Measurements from ENCODE around the gene NFIA.

The NFIA gene

DNA sequence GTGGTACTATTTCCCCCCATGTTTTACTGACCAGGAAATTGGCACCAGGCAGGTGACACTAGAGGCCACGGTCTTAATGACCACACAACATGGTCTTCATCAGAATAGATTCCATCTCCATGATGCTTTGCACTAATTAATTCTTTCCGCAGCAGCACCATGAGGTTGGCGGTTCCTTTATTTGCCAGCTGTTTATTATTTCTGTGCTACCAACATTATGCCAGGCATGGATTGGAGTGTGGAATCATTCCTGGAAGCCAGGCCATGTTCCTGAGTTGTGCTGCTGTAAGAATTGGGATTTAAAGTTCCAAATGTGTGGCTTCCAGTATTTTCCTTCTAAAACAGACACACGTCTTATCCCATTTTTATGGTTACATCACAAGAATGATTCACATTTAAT is 107.8 kb downstream of the NFIA start:
- no peak for DNase-seq

DNA sequence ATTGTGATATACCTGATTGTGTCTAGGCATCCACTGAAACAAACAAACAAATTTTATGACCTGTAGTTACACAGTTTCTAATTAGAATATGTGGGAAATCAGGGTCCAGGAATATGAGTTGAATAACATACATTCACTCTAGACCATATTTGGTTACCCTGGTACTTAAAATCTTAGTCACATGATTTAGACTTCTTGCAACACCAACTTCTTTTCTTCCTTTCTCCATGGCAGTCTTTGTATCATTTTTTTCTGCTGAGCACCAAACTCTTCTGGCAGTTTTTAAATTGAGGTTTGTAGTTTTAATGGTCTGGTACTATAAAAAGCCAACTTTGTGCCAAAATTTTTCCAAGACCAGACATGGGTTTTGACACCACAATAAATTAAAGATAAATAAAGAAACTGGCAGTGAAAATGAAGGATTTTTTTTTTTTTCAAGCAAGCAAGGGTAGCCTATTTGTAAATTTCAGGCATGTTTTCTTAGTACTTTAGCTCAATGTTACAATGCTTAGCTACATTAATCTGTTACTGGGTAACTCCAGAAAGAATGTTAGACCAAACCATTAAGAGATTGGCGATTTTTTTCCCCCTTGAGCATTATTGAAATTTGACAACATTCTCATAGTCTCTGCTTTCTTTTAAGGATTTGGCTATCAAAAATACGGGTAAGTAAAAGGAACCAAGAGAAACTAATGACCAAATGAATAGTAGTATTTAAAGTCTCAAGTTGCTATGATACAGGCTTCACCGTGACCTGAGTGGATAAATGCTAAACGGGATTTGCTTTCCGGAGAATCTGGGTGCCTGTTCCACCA is 108.5 kb downstream of the NFIA start:
- DNase-seq = no peak

DNA sequence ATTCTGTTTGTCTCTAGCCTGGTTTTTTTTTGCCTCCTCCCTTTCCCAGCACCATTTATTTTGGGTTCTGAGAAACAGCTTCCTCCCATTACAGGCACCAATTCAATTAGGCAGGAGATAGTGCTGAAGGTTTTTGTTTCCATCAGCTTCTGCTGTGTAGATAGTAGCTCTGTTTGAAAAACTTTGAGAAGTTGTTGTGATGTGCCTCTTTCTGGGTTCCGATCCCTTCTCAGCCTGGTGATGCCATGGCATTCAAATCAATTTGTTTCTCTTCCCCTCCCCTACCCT is 109.0 kb downstream of the NFIA start:
- DNase-seq = no peak

DNA sequence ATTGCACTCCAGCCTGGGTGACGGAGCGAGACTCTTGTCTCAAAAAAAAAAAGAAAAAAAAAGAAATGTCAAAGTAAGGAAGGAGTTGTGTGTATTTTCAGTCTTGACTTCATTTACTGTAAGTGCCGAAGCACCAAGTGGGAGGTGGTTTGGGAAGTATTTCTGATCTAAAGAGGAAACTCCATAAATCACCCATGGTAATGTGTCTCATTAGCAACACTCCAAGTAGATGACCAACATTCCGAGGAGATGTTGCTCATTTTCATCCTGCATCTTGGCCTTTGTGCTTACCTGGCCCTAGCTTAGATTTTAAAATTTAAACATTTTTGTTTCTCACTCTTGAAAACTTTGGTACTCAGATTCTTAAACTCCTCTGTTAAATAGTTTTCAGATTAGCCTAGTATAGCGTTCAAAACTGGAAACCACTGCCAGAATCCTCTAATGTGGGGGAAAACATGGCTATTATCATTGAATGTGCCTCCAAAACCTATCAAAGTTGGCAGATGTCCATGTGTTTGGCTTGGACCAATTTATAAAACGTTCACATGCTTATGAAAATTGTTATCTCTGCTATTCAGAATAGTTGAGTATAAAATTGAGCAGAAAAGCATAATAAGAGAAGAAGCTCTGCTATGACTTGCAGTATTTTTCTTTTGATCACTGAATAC is 110.4 kb downstream of the NFIA start:
- no peak for DNase-seq

DNA sequence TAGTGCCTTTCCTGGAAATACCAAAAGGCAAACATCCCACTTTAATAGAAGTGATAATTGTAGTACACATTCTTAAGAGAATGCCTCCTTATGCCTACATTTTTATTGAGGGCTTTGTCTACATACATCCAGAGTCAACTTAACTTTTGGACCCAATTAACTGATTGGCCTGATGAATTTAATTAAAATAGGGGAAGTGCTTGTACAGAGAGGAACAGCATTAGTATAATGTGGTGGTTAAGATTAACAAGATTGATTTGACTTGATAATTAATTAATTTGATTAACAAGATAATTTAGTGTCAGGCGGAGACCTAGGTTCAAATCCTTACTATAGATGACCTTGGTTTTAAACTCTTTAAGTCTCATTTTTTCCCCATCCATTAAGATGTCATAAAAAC is 111.4 kb downstream of the NFIA start:
- no peak for DNase-seq

DNA sequence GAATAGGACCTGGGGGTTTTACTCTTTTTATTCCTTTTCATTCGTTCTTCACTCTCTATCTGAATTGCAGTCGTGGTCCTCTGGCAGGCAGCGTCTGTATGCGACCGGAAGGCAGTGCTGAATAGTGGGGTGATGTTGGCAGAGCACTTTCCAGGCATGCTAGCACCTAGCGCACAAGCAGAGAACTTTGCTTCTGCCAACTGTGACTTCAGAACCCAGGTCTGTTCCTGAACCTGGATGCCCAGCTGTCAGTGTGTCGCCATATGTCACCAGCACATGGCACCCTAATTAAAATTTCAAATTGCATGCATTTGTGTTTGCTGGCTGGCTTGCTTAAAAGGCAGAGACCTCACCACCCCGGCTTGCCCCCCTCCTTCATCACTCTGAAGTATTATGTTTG is 116.2 kb downstream of the NFIA start:
- DNase-seq = no peak

DNA sequence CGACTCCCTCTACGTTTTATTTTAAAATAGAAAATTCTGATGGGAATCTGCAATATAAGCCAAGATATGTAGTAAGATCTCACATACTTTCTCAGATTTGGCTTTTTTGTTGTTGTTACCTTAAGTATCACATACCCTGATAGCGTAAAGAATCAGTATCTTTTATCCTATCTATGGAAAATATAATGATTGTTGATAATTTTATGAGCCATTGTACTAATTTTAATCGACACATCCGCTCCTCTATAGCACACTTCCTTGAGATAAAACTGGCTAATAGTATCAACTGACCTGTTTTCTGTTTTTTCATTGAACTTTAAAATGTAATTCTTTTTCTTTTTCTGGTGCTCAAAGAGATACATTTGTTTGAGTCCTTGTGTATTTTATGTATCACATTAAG is 118.7 kb downstream of the NFIA start:
- no peak for DNase-seq

DNA sequence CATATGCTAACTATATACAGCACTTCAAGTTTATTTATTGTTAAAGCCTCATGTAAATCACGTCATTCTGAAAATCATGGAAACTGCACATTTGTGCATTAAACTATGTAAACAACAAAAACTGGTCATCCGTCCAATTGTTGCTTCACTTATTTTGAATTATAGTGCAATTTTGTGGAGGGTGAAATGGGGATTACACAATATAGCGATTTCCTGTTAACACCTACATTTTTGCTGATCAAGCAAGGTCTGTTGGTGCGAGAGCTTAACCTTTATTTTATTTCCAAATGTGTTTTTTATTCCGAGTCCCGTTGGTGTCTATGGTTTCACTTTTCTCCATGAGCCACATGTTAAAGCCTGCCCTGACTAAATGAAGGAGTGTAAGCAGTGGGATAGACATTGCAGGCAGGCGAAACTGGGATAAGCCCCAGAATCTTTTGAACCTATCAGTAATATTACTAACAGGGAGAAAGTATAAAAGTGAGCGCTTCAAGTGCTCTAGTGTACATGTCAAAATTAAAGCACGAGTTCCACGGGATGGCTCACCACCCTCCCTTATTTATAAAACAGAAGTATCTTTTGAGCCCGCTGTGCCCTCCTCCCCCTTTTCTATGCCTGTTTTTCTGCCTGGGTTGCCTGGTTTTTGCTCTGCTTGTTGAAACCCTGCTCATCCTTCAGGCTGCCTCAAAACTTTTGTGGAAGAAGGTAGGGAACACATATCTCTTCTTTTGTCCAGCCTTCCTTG is 120.7 kb downstream of the NFIA start:
- no peak for DNase-seq

DNA sequence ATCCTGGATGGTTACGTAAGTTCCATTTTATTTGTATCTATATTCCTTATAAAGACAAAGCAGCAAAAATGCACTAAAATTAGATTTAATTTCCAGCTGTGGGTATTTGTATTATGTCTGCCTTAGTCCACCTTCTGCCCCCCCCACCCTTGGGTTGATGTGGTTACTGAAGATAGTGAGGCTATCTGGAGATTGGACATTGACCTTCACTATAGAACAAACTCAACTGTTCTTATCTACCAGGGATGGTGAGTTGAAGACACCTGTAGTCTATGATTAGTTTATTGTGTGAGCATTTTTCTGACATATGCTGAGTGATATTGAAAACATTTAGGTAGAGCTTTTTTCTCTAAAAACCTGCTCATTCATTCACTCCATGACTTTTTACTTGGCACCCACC is 122.2 kb downstream of the NFIA start:
- DNase-seq = no peak

DNA sequence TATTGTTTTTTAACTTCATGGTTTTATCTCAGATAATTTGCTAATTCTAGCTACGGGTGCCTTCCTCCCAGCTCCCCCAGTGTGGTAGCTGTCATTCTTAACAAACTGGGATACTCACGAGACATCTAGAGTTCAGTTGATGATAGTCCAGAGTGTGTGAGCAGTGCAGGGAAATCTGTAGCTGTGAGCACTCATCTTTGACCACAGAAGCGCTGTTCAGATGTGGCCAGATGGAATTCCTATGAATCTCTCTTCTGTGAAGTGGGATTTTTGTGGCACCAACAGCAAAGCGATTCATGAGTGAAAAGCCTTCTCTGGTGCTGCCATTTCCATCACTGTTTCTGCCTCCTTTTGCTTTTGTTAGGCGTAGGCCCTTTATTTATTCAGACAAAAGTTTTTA is 125.1 kb downstream of the NFIA start:
- no peak for DNase-seq

DNA sequence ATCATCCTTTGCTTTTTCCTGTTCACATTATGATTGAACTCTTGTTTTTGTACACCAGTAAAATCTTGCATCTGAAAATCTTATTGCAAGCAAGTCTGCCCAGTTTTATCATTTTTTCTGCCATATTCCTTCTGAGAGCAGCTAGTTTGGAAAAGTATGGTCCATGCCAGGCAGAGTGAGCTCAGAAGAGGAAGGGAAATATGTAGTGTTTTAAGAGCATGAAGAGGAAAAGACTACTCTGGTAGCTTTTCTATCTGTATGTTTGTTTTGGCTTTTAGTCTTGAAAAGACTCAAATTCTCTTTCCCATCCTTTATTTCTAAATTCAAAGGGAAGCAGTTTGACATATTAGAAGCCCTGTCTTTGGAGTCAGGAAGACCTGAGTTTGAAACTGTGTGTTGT is 125.8 kb downstream of the NFIA start:
- no peak for DNase-seq

DNA sequence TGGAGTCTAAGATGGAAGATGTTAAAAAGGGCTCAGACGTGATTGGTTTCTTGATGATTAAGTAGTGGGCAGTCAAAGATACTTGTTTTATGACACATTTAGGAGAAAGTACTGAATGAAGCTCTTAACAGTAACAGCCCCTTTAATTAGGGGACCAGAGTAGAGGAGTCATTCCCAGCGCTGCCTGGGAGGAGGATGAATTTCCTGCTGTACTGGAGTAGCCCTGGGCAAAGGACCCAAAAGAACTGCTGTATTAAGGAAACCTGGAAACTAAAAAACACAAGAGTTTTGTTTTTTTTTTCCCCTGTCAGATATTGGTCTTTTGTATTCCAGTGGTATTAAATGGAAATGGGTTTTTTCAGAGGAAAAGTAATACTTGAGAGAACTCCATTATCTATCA is 126.5 kb downstream of the NFIA start:
- no peak for DNase-seq

DNA sequence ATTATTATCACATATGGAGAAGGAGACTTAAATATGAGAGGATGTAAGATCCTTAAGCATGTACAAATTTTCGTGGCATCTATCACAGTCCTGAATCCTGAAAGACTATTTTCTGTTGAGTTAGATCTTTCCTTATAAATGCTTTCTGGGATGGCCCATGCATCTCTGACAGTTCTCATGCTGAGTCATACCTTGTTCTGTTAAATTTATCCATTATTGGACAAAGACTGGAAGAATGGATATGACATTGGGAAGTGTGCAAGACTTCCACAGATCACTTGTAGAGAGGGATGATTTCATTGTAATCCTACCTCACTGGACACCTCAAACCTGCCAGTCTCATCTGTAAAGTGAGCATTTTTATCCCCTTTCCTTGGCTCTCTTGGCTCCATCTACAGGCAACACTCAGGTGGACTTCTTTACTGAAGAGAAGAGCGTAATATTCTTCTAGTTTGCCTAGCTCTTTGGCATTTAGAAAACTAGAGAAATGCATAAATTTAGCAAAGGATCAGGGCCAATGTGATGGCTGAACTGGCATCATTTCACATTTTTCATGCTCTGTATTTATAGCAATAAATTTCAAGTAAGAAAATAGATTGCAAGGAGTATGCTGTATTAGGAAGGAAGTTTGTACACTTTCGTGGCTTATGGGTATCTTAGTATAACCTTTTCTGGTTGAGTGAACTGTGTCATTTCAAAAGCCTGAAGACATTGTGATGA is 128.2 kb downstream of the NFIA start:
- peak in 1 of 2 donors; percentile 11 for DNase-seq

DNA sequence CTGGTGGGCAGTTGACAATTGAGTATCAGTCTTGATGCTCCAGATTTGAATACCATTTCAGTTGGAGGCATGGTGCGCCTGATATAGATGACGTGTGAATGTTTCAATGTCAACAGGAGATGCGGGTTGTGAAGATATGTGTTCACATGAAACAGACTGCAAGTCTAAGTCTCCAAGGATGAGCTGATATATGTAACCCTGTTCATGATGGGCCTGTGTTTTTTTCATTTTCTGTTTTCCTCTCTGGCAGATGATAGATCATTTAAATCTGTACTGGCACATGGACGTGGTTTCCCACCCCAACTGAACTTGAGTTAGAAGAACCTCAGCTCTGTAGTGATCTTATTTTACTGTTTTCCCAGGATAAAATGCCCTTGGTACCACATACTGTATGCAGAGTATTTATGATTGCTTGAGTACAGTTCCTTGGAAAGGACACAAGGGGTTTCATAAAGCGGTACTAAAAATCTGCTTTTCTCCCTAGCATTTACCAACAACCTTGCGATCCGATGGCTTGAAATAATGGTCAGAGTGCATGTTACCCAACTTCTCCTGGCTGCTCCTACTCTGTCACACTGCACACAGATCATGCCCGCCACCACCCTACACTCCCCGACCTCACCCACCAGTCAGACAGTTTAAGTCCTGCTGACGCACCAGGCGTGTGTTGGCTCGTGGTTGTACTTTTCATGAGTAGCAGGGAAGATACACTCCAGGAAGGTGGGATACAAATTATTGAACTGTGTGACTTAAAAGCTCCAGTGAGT is 131.1 kb downstream of the NFIA start:
- no peak for DNase-seq

DNA sequence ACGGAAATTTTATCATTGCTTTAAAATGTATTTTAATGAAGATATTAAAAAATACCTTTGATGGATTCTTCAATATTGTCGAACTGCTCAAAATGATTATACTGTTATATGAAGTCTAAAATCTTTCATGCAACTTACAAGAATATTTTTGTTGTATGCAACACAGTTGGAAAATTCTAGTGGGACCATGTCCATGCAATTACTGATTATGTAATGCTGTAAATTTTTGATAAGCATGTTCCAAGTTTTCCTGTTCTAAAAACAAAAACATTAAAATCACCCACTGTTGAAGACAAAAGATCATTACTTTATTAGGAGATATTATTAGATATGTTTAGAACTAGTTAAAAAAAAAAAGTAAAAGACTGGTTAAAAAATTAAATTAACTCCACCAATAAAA is 132.8 kb downstream of the NFIA start:
- DNase-seq = no peak

DNA sequence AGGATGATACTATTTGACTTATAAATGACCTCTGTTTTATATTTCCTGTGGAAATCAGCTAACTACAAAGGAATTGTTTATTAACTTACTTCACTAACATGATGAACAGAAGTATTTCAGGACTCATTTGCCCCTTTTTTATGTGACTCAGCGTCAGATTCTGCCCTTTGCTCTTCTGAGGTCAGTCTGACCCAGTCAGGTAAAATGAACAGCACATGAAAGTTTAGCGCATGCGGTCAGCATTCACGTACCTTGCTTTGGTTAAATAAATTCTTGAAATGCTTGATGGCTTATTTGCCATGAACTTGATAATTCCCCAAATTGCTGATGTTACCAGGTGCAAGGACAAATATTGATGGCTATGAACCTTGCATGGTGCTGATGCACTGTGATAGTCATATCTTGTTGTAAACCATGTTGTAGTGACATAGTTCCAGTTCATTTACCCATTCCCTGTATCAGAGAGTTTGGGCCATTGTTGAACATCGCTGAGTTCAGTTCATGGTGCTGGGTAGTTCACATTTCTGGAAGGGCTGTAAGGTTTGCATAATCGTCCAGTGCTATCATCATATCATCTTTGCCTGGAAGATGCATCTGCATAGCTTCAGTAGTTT is 133.4 kb downstream of the NFIA start:
- DNase-seq = no peak

DNA sequence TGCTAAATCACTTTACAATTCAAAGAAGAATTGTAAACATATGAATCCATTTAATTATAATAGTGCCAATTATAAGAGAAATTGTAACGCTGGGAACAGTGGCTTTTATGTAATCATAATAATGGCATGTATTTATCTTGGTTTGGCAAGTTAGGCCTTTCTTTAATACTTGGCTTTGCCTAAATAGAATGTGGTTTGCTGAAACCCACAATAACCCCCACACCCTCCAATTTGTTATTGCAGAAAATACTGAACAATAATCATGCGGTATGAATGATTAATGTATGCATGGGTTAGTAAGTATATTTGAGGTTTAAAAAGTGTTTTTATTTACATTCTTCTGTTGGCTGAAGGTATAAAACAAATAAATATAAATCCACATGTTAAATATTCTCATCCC is 138.2 kb downstream of the NFIA start:
- no peak for DNase-seq

DNA sequence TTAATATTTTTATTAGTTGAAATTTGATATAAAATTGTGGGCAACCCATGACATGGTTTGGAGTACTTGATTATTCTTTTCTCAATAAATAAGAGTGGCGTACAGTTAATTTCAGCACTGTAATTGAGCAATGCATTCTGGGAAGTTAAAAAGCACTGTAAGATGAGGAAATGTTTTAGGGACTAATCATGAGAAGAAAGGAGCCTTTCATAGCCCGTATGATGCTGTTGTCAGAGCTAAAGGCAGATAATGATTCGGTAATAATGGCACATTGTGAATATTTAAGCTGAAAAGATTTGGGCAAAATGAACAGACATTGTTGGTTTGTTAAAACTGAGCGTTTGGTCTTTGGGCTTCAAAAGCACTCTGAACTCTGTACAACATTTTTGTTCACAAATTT is 139.3 kb downstream of the NFIA start:
- DNase-seq = no peak

DNA sequence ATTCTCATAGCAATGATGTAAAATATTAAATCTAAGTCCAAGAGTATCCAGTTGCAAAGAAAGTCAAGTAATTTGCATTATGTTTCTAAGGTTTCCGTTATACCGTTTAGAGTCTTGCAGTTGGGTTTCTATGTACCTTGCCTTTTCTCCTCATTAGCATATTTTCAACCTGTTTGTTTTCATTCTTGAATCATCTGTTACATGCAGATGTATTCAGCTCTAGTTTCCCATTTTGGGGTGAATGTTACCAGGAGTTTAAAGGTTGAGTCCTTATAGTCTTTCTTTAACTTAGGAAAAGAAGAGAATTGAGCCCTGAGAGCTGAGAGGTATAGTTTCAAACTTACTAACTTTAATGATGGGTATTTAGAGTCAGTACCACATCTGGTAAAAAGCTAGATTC is 139.9 kb downstream of the NFIA start:
- no peak for DNase-seq

DNA sequence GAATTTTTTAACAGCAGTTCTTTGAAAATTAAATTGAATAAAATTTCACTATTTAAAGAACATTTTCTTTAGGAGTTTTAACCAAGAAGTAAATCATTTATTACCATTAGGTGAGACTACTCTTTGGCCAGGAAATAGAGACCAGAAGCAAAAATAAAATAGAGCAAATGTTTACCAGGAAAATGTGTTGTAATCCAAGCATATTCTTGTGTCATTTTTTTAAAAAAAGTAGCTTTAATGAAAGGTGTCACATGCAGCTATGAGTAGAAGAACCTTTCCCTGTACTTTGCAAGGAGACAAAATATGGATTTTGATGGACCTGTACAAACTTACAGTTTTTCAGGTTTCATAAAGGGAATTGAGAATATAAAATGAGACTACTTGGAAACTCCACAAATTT is 140.8 kb downstream of the NFIA start:
- DNase-seq = no peak

DNA sequence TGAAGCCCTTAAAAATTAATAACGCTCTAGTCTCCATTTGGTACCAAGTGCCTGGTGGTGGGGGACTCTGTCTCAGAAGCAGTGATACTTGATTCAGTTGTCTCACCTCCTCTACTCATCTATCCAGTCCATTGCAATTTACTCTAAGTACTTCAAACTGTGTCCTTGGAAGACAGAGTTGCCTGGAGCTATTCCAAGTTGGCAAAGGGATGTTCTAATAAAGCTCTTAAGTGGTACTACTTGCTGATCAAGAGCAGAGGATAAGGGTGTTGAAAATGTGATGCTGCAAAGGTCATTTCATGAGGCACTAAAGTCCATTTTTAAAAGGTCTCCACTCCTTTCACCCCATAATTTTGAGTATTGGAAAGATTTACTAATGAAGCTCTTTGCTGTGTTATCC is 142.2 kb downstream of the NFIA start:
- DNase-seq = no peak

DNA sequence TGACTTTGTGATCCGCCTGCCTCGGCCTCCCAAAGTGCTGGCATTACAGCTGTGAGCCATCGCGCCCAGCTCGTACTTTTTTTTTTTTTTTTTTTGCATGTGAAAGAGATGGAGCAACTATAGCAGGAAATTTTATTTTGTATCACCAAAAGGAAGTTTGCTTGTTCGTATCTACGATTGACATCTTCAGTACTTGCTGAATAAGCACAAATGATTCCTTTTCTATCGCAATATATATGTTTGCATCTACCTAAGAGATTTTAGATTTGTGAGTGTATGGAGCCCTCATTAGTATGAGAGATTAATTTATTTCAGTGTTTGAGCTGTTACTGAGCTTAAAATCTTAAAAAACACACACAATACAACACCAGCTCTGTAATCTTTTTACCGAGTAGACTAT is 143.1 kb downstream of the NFIA start:
- DNase-seq = no peak
